GM19455 (cell line): ENCODE results near the gene ACTN1.

ENCODE experiments used
- ATAC-seq: cut with Tn5 transposase; IDR thresholded peaks from one replicate; pipeline ENCODE4 v1.9.1; 2021; ENCODE audit not compliant: unreplicated experiment

Gene ACTN1

DNA sequence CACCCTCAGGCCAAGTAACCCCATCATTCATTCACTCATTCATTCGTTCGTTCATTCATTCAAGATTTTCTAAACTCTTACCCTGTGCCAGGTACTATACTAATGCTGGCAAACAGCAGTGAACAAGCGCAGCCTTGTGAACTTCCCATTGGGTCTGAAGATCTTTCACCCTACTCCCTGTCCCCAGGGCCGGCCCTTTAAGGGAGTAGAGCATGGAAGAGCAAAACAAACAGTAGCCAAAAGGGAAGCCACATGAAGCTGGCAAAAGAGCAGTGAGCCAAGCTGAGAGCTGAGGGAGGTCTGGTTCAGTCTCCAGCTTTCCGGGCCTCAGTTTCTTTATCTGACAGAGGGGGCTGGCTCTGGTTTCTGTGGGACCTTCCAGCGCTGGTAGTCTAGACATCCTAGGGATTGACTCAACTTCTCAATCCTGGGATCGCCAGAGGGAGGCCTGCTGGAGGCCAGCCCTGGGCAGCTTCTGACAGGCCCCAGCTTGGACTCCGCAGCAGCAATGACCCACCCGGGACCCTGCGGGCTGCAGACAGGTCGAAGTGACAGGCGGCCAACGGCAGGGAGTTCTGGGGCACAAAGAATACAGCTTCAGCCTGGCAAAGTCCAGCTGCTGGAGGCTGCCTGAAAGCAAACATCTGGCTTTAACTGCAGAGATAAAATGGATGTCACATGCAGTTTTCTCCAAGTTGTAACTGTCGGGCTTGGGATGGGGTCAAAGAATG lies 27.1 kb downstream of the ACTN1 start:
- no peak for ATAC-seq

- ATAC-seq, result no peak
Observed at GRCh38 chr14:68951035-68951797, 27.9 kb downstream of the ACTN1 start.

DNA sequence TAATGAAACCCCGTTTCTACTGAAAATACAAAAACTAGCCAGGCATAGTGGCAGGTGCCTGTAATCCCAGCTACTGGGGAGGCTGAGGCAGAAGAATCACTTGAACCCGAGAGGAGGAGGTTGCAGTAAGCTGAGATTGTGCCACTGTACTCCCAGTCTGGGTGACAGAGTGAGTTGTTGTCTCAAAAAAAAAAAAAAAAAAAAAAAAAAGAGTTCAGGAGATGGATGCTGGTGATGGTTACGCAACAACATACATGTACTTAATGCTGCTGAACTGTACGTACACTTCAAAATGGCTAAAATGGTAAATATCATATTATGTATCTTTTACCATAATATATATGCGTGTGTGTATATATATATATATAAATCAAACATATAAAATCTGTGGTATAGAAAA lies 29.0 kb downstream of the ACTN1 start:
- ATAC-seq, result no peak

DNA sequence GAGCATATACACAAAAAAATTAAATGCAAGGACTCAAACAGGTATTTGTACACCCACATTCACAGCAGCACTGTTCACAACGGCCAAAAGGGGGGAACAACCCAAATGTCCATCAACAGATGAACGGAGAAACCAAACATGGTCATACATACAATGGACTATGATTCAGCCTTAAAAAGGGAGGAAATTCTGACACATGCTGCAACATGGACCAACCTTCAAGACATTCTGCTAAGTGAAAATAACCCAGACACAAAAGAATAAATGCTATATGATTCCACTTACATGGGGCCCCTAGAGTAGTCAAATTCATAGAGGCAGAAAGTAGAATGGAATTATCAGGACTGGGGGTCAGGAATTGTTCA lies 29.5 kb downstream of the ACTN1 start:
- ATAC-seq, result no peak

GRCh38 chr14:68948686-68949600 lies 30.2 kb downstream of the ACTN1 start:
- no peak for ATAC-seq

- ATAC-seq, result no peak
Observed at GRCh38 chr14:68947802-68948201, 31.3 kb downstream of the ACTN1 start.

DNA sequence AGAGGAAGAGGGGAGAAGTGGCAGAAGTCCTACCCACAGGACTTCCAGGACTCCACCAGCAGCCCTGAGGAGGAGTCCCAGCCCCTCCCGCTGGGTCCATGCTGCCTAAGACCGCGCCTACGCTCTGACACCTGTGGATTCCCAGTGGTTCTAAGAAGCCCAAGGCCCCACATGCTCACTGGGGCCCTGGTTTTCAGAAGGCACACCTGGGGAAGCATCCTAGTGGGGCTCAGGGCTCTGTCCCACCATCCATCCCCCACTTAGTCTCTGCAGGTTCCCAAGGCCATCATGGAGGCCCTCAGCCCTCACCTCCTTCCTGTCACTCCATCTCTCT lies 32.6 kb downstream of the ACTN1 start:
- ATAC-seq, result no peak

DNA sequence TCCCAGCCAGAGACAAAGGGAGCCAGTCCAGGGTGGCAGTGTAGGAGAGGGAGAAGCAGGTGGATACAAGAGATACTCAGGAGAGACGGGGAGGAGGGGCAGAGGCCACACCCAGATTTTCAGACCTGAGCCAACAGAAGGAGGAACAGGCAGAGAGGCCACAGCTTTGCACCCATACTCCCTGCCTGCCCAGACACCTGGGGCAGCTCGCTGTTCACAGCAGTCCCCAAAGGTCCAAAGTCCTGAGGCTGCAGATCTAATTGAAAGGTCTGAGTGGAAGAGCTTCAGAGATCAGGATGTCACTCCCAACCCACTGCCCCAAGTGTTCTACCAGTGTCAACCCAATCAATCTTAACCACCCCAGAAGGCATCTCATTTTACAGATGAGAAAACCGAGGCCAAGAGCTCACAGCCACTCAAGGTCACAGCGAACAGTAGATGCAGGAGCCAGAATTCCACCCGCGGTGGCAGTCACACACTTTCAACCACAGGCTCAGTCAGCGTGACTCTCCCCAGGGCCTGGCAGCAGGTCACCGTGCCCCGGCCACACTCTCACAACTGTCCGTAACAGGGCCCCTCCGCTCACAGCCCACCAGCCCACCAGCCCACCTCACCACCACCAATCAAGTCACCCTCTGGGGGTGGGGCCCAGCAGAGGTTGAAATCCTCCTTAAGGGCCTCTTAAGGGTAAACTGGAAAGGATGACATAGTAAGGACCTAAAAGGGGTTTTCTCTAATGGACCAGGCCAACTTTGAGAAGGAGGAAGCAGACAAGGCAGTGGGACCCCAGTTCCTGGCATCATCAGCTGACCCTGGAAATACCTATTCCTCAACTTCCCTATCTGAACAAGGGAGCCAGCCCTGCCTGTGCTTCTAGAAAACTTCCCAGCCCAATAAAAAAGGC lies 33.3 kb downstream of the ACTN1 start:
- no peak for ATAC-seq

- ATAC-seq, result no peak
Observed at GRCh38 chr14:68945190-68945584, 33.9 kb downstream of the ACTN1 start.

DNA sequence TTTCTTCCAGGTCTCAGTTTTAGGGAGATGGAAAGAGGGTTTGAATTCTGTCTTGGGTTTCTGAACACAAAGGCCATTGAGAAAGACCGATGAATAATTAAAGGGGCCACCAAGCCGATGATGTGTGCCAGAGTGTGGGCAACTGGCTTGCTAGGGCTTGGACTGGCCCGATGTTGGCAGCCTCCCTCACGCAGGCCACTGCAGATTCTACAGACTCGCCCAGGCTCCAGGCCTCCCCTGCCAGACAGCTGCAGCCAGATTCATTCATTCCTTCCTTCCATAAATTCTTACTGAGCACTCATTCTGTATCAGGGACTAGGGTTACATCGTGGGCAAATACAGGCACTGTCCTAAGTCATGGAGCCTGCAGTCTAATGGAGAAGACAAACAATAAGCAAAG lies 34.9 kb downstream of the ACTN1 start:
- no peak for ATAC-seq

GRCh38 chr14:68943107-68943506 lies 36.0 kb downstream of the ACTN1 start:
- ATAC-seq, result no peak

DNA sequence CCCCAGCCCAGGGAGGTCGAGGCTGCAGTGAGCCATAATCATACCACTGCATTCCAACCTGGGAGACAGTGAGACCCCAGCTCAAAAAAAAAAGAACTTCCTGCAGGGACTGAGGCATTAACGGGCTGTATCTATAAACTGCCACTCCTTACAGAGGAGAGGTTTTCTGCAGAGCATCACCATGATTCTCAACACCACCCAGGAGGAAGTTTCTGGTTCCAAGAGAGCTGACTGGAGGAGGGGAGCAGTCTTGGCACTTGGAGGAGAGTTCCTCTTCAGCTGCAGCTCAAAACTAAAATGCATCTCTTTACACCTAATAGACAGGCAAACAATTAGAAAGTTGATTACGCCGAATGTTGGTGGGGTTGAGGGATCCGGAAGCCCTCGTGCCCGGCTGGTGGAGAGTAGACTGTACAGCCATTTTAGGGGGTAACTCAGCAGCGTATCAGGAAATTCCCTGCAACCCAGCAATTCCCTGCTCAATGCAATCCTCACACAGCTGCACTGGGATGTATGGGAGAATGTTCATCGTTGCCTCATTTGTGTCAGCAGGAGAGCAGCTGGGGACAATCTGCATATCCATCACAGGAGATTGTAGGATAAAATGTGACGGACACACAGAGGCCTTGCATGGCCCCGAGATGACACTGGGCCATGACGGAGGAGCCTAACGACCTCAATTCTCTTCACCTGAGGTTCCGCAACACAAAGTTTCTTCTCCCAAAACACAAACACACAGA lies 36.6 kb downstream of the ACTN1 start:
- no peak for ATAC-seq

GRCh38 chr14:68941820-68942219 lies 37.3 kb downstream of the ACTN1 start:
- ATAC-seq, result no peak

DNA sequence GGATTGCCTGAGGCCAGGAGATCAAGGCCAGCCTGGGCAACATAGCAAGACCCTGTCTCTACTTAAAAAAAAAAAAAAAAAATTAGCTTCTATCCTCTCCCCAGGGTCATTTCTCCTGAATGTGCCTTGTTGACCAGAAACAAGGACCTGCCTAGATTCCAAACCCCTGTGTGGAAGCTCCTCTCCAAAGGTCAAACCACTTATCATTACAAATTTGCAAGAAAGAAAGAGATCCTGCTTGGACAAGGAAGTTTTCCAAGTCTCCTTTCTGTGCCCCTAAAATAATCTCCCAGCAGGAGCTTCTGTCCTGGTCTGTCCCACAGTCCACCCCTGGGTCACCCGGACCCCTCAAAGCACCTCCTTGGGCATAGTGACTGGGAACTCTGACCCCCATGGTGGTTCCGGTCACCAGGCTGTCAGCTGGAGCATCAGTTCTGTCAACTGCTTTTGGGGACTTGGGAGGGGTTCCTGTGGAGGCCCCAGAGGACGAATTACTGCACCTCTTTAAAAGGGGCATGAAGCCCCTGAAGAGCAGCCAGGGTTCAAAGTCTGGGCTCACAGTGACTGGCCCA lies 38.4 kb downstream of the ACTN1 start:
- ATAC-seq, result no peak

- no peak for ATAC-seq
Observed at GRCh38 chr14:68939893-68940613, 39.0 kb downstream of the ACTN1 start.

GRCh38 chr14:68939181-68939892 lies 39.8 kb downstream of the ACTN1 start:
- no peak for ATAC-seq

DNA sequence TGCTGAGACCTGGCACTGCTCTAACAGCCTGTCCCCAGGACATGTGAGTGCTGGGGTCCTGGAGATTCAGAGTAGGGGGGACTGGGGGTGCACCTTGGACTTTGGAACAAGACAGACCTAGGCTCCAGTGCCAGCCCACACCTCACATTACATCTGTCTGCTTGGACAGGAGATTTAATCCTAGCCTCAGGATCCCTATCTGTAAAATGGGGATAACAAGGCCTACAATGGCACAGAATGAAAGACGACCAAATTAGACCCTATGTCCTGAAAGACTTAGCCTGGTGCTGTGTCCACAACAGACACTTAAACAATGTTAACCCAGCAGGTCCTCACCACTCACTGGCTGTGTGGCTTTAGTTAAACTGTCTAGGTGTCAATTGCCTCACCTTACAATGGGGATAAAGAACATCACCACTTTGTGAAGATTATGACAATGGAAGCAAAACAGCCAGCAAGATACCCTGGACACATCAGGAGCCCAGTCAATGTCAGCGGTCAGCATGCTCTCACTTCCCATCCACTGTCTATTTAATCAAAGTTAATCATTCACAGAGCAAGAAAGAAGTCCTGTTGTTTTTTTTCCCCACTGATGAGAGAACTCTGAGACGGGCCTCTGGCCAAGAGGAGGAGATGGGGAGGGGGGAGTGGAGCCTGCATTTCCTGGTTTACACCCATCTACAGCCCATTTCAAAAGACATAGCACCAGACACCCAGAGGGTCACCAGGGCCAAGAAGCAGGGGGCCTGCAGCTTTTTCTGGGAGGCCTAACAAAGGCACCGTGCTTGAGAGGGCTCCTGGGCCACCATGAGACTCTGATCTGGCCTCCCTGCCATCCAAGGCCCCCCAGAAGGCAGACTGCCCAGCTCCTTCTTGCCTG lies 40.6 kb downstream of the ACTN1 start:
- no peak for ATAC-seq
